Measurements from ENCODE around the gene MTMR4.
A peak's percentile ranks its signal among the peaks of the same experiment; 100 is the strongest.
"Not testable (repeated sequence)": the region's sequence is repeated elsewhere in the genome, so short reads cannot be mapped to it uniquely, and the experiment has no call there.

The MTMR4 gene

GRCh38 chr17:58513965-58514769 lies at the start of gene MTMR4:
Gene MTMR4 (minus strand): TSS chr17:58514638. CDS start chr17:58514407, 231 bp downstream.
- H3K4me3 ChIP-seq (ENCODE audit: control insufficient read depth, low read depth, low read length) = peak within 1 kb of the TSS; percentile 84
- peak; percentile 55 for DNase-seq (ENCODE audit: low read depth)
- TF ChIP-seq CTCF (conservative IDR thresholded peaks at IDR 0.05; ENCODE audit: control insufficient read depth, insufficient read depth, low read depth, low read length) = no peak

GRCh38 chr17:58560511-58560910 lies 46.1 kb upstream of the MTMR4 start:
- no peak for DNase-seq (ENCODE audit: low read depth)
- no peak overlapping the region for H3K4me3 ChIP-seq (ENCODE audit: control insufficient read depth, low read depth, low read length)
- no peak for TF ChIP-seq CTCF (conservative IDR thresholded peaks at IDR 0.05; ENCODE audit: control insufficient read depth, insufficient read depth, low read depth, low read length)

- H3K4me3 ChIP-seq (ENCODE audit: control insufficient read depth, low read depth, low read length) = no peak overlapping the region
- TF ChIP-seq CTCF (conservative IDR thresholded peaks at IDR 0.05; ENCODE audit: control insufficient read depth, insufficient read depth, low read depth, low read length) = no peak
- no peak for DNase-seq (ENCODE audit: low read depth)
Measured at GRCh38 chr17:58557981-58558380, 43.5 kb upstream of the MTMR4 start.

DNA sequence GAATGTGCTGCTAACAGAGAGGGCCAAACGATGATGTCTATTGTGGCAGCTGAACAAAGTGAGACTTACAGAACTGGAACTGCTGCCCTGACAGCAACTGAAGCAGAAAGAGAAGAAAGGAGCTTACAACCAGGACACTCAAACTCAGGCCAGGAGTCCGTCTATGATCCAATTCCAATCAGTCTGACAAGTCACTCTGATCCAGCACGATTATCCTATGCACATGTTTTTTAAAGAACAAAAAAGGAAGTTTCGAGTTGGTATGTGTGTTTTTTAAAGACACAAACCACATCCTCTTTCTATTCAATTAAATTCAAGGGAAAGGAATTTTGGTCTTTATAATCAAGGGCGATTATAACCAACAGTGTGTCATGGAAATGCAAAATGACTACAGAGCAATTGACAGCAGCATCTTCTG lies 42.4 kb upstream of the MTMR4 start:
- H3K4me3 ChIP-seq (ENCODE audit: control insufficient read depth, low read depth, low read length) = no peak overlapping the region
- no peak for DNase-seq (ENCODE audit: low read depth)
- no peak for TF ChIP-seq CTCF (conservative IDR thresholded peaks at IDR 0.05; ENCODE audit: control insufficient read depth, insufficient read depth, low read depth, low read length)

GRCh38 chr17:58555109-58555508 lies 40.7 kb upstream of the MTMR4 start:
- not testable (repeated sequence) for H3K4me3 ChIP-seq (ENCODE audit: control insufficient read depth, low read depth, low read length); DNase-seq (ENCODE audit: low read depth)

- no peak overlapping the region for H3K4me3 ChIP-seq (ENCODE audit: control insufficient read depth, low read depth, low read length)
- peak; percentile 34 for TF ChIP-seq CTCF (conservative IDR thresholded peaks at IDR 0.05; ENCODE audit: control insufficient read depth, insufficient read depth, low read depth, low read length)
- peak; percentile 18 for DNase-seq (ENCODE audit: low read depth)
Measured at GRCh38 chr17:58541249-58541648, 26.8 kb upstream of the MTMR4 start.

DNA sequence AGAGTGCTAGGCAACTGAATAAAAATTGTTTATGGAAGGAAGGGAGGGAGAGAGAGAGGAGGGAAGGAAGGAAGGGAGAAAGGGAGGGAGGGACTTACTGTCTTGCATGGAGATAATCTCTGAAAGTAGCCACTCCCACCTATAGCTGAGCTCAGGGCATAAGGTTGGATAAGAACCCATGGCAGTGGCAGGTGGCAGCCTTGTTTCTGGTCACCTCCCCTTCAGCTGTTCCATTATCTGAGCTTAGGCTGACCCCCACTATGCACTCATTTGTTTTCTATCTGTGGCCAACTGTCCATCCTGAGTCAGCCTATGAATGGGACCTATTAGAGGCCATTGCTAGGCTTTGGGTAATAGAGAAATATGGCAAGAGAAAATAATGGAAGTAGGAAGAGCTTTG lies 25.3 kb upstream of the MTMR4 start:
- DNase-seq (ENCODE audit: low read depth) = no peak
- no peak for TF ChIP-seq CTCF (conservative IDR thresholded peaks at IDR 0.05; ENCODE audit: control insufficient read depth, insufficient read depth, low read depth, low read length)
- H3K4me3 ChIP-seq (ENCODE audit: control insufficient read depth, low read depth, low read length) = no peak overlapping the region
